ENCODE results near the gene GNAZ.

DNA sequence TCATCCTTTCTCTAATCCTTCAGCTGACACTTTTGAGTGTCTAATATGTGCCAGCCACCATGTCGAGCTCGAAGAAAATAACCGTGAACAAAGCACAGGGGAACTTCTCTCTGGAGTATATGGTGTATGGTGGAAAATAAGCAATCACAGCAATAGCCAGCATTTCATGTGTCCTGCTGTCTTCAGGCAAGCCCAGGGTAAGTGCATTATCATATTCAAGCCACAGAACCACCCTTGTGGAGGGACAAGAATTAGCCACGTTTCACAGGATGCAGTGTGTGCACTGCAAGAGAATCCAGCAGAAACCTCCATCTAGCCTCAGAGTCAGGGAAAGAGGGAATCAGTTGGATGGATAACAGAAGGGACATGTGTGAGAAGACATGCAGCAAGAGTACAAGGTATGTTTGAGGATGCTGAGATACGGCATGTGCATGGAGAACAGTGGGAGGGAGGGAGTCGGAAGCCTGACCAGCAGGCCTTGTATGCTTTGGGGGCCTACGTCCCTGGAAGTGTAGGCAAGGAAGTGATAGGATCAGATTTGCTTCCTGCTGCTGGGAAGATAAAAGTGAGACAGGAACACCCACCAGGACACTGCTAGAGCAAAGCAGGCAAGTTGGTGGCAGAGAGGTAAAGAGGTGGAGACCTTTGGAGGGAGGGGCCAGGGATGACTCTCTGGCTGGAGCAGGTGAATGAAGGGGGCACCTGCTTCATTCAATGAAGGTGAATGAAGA is 14.7 kb upstream of the GNAZ start:
- no peak for TF ChIP-seq CTCF (conservative IDR thresholded peaks at IDR 0.05)
- TF ChIP-seq EZH2 (IDR thresholded peaks at IDR 0.05; ENCODE audit: low read depth) = no peak
